ENCODE data around the gene RIC8B.

The RIC8B gene

GRCh38 chr12:106759526-106760183 lies 14.8 kb upstream of the RIC8B start:
- no peak for DNase-seq

- peak; percentile 61 for DNase-seq
Measured at GRCh38 chr12:106760184-106760531, 14.3 kb upstream of the RIC8B start.

GRCh38 chr12:106764220-106764619 lies 10.3 kb upstream of the RIC8B start:
- no peak for DNase-seq

- no peak for DNase-seq
Measured at GRCh38 chr12:106764738-106765137, 9.7 kb upstream of the RIC8B start.

- DNase-seq, result no peak
Measured at GRCh38 chr12:106766393-106766826, 8.1 kb upstream of the RIC8B start.

GRCh38 chr12:106767206-106767605 lies 7.3 kb upstream of the RIC8B start:
- no peak for DNase-seq

GRCh38 chr12:106767954-106768822 lies 6.3 kb upstream of the RIC8B start:
- DNase-seq, result no peak

- DNase-seq, result no peak
Measured at GRCh38 chr12:106769078-106769477, 5.4 kb upstream of the RIC8B start.

- DNase-seq, result no peak
Measured at GRCh38 chr12:106769546-106769945, 4.9 kb upstream of the RIC8B start.

- no peak for DNase-seq
Measured at GRCh38 chr12:106771425-106771824, 3.1 kb upstream of the RIC8B start.

GRCh38 chr12:106773286-106774004 lies 1.0 kb upstream of the RIC8B start:
- DNase-seq, result no peak

GRCh38 chr12:106774808-106775524 lies 484 bp downstream of the RIC8B start:
- DNase-seq, result no peak

- DNase-seq, result no peak
Measured at GRCh38 chr12:106776897-106777296, 2.4 kb downstream of the RIC8B start.

- no peak for DNase-seq
Measured at GRCh38 chr12:106780010-106780631, 5.6 kb downstream of the RIC8B start.

- DNase-seq, result no peak
Measured at GRCh38 chr12:106782619-106783018, 8.1 kb downstream of the RIC8B start.

- no peak for DNase-seq
Measured at GRCh38 chr12:106783515-106783914, 9.0 kb downstream of the RIC8B start.

- no peak for DNase-seq
Measured at GRCh38 chr12:106790020-106790419, 15.5 kb downstream of the RIC8B start.

- no peak for DNase-seq
Measured at GRCh38 chr12:106791531-106791930, 17.0 kb downstream of the RIC8B start.

GRCh38 chr12:106794369-106794768 lies 19.9 kb downstream of the RIC8B start:
- no peak for DNase-seq

GRCh38 chr12:106801167-106801708 lies 26.8 kb downstream of the RIC8B start:
- no peak for DNase-seq

GRCh38 chr12:106801830-106802533 lies 27.5 kb downstream of the RIC8B start:
- no peak for DNase-seq

GRCh38 chr12:106804668-106805067 lies 30.2 kb downstream of the RIC8B start:
- no peak for DNase-seq

All from CD4-positive, alpha-beta T cell treated with Interleukin-21 for 1 hour (primary cell).